Measurements from ENCODE around the gene C1orf122.

DNA sequence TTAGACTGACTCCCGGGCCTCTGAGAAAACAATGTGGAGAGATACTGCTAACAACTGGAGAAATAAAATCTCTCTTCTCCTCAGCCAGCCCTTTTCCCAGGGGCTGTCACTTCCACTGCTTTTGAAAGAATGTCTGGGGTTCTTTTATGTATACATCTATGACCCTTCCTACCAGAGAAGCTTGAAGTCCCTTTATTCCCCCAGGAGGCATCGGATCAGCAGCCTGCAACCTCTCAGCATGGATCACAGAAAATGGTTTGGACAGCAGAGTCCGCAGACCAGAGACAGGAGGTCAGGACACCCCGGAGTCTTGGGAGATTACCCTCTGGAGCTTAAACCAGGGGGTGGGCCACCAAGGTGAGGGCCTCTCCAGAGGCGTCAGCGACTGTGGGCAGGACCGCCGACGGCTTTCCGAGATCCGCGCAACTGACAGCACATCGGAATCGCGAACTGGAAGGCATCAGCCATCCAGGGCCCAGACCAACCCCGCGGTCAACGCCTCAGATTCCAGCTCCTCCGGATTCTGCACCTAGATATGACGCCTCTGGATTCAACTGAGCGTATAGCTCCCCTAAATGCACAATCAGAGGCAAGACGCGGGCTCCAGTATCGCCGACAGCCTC is 43.7 kb upstream of the C1orf122 start:
- TF ChIP-seq POLR2A (IDR thresholded peaks at IDR 0.05; ENCODE audit: low read length): no peak
- no peak for TF ChIP-seq GATA1 (IDR thresholded peaks at IDR 0.05; ENCODE audit: low read depth, low read length)
